Middle frontal gyrus (tissue), 1 donor: ENCODE results near the gene SDC4.
"Not testable (repeated sequence)": the region's sequence is repeated elsewhere in the genome, so short reads cannot be mapped to it uniquely, and the experiment has no call there.

ENCODE experiments used
- DNase-seq: peaks from one replicate; pipeline ENCODE4 v3.0.0-alpha.2; 2015; ENCODE audit warnings: low spot score; ENCODE audit errors: extremely low spot score

The SDC4 gene

DNA sequence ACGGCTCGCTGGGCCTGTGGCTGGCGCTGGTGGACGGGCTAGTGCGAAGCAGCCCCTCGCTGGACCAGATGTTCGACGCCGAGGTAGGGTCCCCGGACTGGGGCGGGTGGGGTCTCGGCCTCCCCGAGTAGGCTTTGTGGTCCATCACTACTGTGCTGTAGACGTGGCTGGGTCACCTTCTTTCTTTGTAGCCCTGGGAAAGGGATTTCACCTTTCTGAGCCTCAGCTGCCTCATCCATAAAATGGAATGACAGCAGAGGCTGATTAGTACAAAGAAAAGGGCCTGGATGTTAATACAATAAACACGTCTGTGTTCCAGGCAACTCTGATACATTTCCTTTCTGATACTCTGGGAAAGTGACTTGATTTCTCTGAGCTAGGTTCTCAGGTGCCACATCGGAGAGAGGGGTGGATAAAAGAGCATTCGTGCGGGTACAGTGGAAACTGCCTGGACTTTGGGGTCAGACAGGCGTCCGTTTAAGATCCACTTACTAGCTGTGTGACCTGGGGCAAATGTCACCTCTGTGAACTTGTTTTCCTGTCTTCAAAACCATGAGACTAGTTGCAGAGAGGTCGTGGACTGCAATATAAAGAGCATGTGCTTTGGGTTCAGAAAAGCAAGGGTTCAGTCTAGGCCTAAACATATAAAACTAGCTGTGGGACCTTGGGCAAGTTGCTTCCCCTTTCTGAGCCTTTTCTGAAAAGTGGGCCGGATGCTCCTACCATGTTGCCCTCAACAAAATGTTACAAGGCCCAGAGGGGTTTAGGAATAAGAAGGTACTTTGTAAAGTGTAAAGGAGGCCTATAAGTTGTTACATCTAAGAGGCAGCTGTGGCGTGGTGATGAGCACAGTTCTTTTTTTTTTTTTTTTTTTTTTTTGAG, 15.6 kb upstream of the SDC4 start:
- no peak for DNase-seq

- peak; percentile 97 for DNase-seq
These were observed 14.8 kb upstream of the SDC4 start, which contains the start of gene SYS1 for GRCh38 chr20:45362804-45363610. Gene SYS1 (plus strand): TSS chr20:45363156. CDS start chr20:45363532, 376 bp downstream.

DNA sequence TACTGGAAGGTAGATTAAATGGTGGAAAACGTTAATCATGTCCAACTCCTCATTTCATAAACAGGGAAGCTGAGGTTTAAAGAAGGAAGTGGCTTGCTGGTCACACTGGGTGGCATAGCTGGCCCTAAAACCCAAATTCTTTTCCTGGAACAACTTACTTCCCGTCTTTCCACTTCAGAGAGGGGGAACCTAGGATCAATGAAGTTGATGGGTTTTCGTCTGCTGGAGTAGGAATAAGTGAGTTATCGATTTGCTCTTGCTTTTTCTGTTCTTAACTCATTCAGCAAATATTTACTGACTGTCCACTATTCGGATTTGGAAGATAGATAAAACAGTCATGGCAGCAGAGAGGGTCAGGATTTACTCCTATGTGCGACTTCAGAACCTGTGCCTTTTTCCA, 13.6 kb upstream of the SDC4 start:
- no peak for DNase-seq

DNA sequence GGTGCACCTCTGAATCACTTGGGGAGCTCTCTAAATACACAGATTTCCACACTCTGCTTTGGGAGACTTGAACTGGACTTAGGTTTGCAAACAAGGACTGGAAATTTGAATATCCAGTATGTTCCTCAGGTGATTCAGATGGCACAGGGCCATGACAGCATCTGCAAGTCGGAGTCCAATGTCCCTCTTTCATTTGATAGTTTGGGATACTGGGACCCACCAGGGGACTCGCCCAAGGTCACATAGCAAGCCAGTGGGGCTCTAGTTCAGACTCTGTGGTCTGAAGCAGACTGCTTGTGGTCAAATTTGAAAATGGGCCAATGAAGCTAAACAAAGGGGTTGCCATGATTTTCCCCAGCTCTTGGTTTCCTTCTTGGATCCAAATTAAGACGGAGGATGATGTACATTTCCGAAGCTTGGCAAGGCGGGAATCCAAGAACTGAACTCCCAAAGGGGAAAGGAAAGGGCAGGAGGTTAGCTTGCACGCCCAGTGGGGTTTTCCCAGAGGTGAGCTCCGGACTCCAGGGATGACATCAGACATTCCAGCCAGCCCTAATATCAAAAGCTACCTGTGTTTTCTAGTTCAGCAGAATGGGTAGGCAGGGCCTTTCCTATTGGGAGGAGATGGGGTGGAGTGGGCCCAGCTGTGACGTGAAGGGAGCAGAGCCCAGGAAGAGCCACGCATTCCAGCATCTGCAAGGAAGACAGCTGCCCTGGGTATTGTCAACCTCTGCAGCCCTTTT, 11.4 kb upstream of the SDC4 start:
- no peak for DNase-seq

- DNase-seq: no peak
These were observed 10.8 kb upstream of the SDC4 start for GRCh38 chr20:45359069-45359405.

DNA sequence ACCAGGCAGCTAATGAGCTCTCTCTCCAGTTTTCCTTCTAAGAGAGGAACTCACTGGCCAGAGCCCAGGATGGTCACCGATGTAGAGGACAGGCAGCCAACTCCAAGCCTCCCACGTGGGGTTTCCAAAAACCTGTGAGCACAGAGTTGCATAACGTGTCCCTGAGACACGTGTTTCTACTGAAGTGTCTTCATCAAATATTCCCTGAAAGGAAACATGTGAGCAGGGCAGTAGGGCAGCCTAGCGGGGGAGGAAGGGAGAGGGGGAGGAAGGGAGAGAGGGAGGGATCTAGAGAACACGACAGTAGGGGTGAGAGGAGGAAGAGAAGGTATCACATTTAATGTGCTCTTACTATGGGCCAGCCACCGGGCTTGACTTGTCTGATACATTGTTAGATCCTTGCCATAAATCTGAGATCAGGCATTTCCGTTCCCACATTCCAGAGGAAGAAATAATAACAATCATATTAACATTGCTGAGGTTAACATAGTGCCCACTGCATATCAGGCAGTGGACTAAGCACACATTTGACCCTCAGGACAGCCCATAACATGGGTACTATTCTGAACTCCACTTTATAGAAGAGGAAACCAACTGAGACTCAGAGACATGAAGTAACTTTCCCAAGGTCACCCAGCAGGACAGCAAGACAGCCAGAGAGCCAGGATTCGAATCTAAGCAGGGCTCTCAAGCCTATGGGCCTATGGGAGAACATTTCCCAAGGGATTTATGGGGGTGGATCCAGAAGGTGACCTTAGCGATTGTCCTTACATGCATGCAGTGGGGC, 10.3 kb upstream of the SDC4 start:
- DNase-seq: peak; percentile 58

DNA sequence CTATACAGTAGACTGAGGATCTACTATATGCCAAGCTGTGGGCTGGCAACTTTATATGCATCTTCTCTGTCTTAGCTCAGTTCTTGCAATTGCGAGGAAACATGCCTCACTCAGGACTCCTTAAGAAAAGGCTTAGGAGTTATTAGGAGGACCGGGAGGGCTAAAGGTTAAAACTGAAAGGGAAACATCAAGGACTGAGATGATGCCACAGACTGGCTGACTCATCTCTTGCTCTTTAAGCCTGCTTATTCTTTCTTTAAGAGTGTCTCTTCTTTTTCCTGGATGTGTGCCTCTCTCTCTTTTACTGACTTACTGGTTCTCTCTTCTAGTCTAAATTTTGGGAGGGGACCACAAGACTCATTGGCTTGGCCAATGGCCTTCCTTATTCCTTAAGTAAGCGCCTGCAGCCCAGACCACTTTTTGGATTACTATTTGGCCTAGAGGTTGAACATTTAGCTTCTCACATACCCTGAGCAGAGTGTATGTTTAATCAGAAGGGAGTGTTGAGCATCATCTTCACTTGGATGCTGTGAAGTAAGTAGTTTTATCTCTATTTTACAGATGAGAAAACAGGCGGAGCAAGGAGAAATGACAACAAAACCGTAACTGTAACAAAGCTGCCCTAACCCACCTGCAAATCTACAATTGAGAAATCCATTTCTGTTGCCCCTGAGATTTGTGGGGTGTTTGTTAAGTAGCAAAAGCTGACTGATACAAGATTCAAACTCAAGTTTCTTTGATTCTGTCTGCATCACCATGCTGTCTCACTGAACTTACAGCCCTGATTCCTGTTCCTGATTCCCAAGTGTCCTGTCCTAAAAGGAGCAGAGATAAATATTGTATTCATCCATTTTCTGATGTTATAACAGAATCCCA, 7.2 kb upstream of the SDC4 start:
- no peak for DNase-seq

GRCh38 chr20:45354423-45355208, 6.4 kb upstream of the SDC4 start:
- no peak for DNase-seq

- no peak for DNase-seq
These were observed 5.5 kb upstream of the SDC4 start for GRCh38 chr20:45353746-45354145.

DNA sequence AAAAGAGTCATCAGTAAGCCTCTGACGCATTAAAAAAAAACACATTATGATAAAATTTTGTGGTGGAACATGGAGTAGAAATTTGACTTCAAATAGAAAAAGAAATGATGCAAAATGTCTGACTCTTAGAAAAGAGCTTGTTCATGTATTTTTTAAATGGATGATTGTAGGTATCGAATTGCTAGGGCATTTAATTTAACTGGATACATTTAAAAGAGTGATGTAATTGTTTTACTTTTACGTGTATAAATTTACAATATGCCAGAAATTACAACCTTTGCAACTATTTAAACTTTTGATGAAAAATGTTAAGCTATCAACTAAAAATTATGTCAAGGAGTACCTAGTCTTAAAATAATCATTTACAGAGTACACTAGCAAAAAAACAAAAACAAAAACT, 4.5 kb upstream of the SDC4 start:
- DNase-seq: no peak

DNA sequence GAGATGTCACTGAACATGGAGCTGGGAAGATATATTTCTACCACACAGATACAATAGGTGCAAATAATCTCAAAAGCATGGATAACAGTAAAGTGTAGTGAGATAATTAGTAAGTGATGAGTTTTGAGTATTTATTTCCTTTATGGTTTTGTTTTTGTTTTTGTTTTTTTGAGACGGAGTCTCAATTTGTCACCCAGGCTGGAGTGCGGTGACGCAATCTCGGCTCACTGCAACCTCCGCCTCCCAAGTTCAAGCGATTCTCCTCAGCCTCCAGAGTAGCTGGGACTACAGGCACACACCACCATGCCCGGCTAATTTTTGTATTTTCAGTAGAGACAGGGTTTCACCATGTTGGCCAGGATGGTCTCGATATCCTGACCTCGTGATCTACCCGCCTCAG, 2.6 kb upstream of the SDC4 start:
- DNase-seq: not testable (repeated sequence)

DNA sequence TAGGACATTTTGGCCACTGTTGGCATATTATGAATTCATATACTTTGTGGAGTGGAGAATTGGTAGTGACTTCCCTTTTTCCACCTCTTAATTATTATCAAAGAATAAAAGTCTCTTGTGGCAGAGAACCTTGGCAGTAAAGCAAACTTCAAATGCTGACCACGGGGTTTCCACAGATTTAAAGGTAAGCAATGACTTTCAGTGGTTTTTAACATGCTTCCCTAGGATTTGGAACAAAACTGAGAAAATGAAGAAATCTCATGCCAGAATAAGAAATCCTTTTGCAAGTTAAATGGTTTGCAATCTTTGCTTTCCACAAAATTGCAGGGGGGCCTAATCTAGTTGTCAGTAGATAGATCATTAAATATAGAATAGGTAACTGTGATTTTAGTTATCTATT, 2.0 kb upstream of the SDC4 start:
- no peak for DNase-seq

GRCh38 chr20:45347297-45347935, 808 bp downstream of the SDC4 start:
- no peak for DNase-seq

DNA sequence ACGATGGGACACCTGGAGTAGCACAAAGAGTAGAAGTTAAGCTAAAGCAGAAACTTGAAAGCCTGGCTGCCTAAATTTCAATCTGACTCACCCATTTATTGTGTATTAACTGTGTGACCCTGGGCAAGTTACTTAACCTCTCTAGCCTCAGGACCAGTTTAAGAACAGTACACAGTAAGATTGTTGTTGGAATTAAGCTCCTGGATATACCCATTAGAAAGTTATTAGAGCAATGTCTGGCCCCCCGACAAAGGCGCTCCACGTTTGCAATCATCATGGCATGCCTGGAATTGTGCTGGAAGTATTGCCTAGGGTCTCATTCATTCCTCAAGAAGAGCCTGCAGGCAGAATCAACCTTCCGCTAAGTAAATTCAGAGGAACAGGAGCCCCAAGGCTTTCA, 1.4 kb downstream of the SDC4 start:
- no peak for DNase-seq

DNA sequence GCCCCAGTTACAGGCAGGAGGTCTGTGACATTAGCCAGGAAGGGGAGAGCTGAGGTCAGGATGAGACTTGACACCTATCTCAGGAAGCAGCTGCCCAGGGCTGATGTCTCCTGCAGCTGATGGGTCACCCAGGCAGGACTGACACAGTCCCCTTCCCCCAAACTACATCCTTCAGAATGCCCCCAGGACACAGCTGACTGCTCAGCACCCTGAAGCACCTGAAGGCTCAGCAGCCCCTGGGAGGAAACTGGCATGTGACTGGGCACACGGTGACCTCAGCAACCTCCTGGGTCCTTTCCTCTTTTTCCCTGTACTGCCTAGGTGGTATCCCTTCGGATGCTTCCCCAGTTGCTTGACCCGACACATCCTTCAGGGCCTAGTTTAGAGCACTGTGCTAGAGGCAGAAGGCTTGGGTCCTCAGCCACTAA, 1.9 kb downstream of the SDC4 start:
- no peak for DNase-seq

- no peak for DNase-seq
These were observed 2.9 kb downstream of the SDC4 start for GRCh38 chr20:45345104-45345936.

- DNase-seq: no peak
These were observed 3.9 kb downstream of the SDC4 start for GRCh38 chr20:45344168-45344860.
